Heart left ventricle (tissue), 16 donors: Measurements from ENCODE around the gene GRK5. TPM values are rescaled to one million over a fixed set of nuclear protein-coding genes. Genes with fewer than 3 reads are reported as not detected.

Experiments
- ATAC-seq, 4 donors: fragments of 200-7000 bp; cut with Tn5 transposase; one replicate each; pipeline ENCODE4 v1.9.1; 2020 to 2022; ENCODE audit warnings: moderate library complexity in 4 of 4, mild to moderate bottlenecking in 3 of 4, moderate number of reproducible peaks in 1 of 4
- DNase-seq, 5 donors: peaks; one replicate each; pipeline ENCODE4 v3.0.0-alpha.2; 2020
- H3K27ac ChIP-seq, 12 donors: fragments of 200-600 bp; sonication (generic) in 4 of 12; one replicate each; pipeline versions ENCODE4 v1.5.0 to v1.8.0; 2016 to 2022; ENCODE audit warnings: mild to moderate bottlenecking in 2 of 12
- H3K27me3 ChIP-seq, 9 donors: fragments of 200-600 bp; sonication (generic) in 2 of 9; one replicate each; pipeline versions ENCODE4 v1.5.1 to v1.8.0; 2016 to 2022; ENCODE audit warnings: mild to moderate bottlenecking in 3 of 9
- H3K36me3 ChIP-seq, 9 donors: fragments of 200-600 bp; sonication (generic) in 2 of 9; one replicate each; pipeline versions ENCODE4 v1.5.0 to v1.8.0; 2018 to 2022; ENCODE audit warnings: mild to moderate bottlenecking in 2 of 9
- H3K4me1 ChIP-seq, 12 donors: fragments of 200-600 bp; sonication (generic) in 4 of 12; one replicate each; pipeline versions ENCODE4 v1.5.0 to v1.8.0; 2016 to 2022; ENCODE audit warnings: mild to moderate bottlenecking in 3 of 12
- H3K4me3 ChIP-seq, 12 donors: fragments of 200-600 bp; sonication (generic) in 4 of 12; one replicate each; pipeline versions ENCODE4 v1.5.0 to v1.8.0; 2017 to 2022; ENCODE audit warnings: mild to moderate bottlenecking in 9 of 12, moderate library complexity in 4 of 12
- H3K9me3 ChIP-seq, 12 donors: fragments of 200-600 bp; sonication (generic) in 4 of 12; one replicate each; pipeline versions ENCODE4 v1.5.0 to v1.8.0; 2016 to 2022; ENCODE audit warnings: mild to moderate bottlenecking in 1 of 12
- POLR2A ChIP-seq, 2 donors: fragments of 450-650 bp; IDR thresholded peaks; one replicate each; pipeline ENCODE4 v1.6.1; 2017; ENCODE audit warnings: antibody characterized with exemption in 2 of 2, mild to moderate bottlenecking in 2 of 2, moderate library complexity in 2 of 2
- WGBS, 4 donors: extraction: QIAGEN DNeasy Blood & Tissue Kit in 2 of 4; methylation state at CpG; one replicate each; pipeline versions ENCODE4 v1.1.5 to v1.1.7; 2013 to 2018; 5-methylcytosine and 5-hydroxymethylcytosine counted together
- intact Hi-C, 10 donors: fragments of 100-400 bp; cut with DNase I; formaldehyde crosslinking; loops; one replicate each; pipeline versions ENCODE4 v1.11.1 to v1.14.2; 2022
- polyA plus RNA-seq, 2 donors: library from polyadenylated mRNA; stranded (reverse); fragments of 200-250 nt; gene quantifications; one replicate each; pipeline ENCODE4 v1.2.3, GENCODE V29; 2013
- total RNA-seq, 9 donors: library from RNA; depleted of rRNA in 2 of 9; stranded (reverse); fragments of >200 nt in 2 of 9; fragmentation: NEBNext Ultra II Directional in 3 of 9; extraction: Animal tissue kit (Norgen Biotek cat#: 25700) in 3 of 9; gene quantifications; one replicate each; pipeline versions ENCODE4 v1.1.0 to v1.2.4, GENCODE V29; 2016 to 2023
- TF ChIP-seq, protein P1 (sequence below), 12 donors: fragments of 200-600 bp; sonication (generic) in 4 of 12; IDR thresholded peaks; one replicate each; pipeline versions ENCODE4 v1.5.0 to v1.8.0; 2018 to 2022; ENCODE audit warnings: antibody characterized with exemption in 12 of 12, mild to moderate bottlenecking in 5 of 12
- donor health status: ischemic (EF 13 %, LVEDD 7.1; RV severe dilation, severe dysfunction).
- donor health status: healthy with polysubstance abuse.
- donor health status: DM: no; HTN: yes; CAD: no.
- donor health status: DM: no; HTN: no; CAD: no.
- donor health status: ischemic (EF 25% LVEDD 6.9; RV normal size, moderate dysfunction).
- donor health status: ischemic (EF 25% LVEDD 5.7; RV mildly dilated, moderate dysfunction).
- donor health status: healthy.
- donor health status: DM: yes; HTN: yes; CAD: no.
- donor health status: ischemic (EF 35%, LVEDD 5.7; RV mildly dilated, moderate dysfunction).
- donor health status: nonischemic (EF 11% LVEDD 7.7; RV severe dilation, severe dysfunction).
- donor health status: DM: yes; HTN: yes; CAD: no.
- donor health status: PGD.
- donor health status: ischemic (EF 29% LVEDD 5.4; RV normal size, mild dysfunction).
- donor health status: nonischemic (EF 23%, LVEDD 6.1; RV moderate dilation, normal function).

Gene GRK5
- total and polyA plus RNA-seq, 11 donors: 13.1 to 58.0 (median 30.2) TPM

DNA sequence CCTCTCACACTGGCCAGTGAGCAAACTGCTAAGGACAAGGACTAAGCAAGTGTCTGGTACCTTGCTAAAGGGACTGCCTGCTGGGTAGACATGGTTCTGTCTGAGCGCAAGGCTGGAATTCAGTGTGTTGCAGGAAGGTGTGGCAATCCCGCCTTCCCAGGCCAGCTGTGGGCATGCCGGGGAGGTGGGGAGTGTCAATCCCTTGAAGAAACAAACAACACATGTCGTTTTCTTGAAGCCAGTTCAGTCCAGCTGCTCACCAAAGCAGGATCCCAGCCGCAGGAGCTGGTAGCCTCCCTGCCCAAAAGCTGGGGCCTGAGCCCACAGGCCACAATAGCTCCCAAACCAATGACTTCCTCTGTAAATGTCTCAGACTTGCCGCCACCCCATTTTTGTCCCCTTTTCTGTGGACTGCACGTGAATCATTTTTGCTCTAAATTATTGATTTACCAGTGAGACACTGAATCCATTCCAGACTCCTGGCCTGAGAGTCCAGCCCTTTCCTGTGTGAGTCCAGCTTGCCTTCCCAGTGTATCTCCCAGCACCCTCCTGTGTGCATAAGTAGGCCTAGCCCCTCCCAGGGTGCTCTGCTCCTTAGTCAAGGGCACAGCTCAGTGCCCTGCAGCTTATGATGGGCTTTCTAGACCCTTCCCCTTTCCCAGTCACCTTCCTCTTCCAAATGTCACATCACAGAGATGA lies 168.4 kb downstream of the GRK5 start:
- ATAC-seq: peak in 2 of 4 donors; percentile 3 to 28
- WGBS, 4 donors: 53 to 82% (median 72%) methylated on average over 7 of the region's 7 CpGs
- Histone ChIP-seq H3K27ac (peak overlapping the region in 11 of 12 donors; percentile 7 to 79 (median 57)), H3K27me3 (no peaks in the 10 kb centered on the region), H3K4me3 (no peak overlapping the region), H3K9me3 (no peaks in the 10 kb centered on the region), H3K4me1 (peaks cover 4 to 91% (median 48%) of the 10 kb centered on the region in 12 donors), H3K36me3 (peaks cover 0 to 7% (median 0%) of the 10 kb centered on the region in 9 donors)
- DNase-seq: peak in 3 of 5 donors; percentile 59 to 68 (median 66)
- TF ChIP-seq POLR2A (IDR thresholded peaks at IDR 0.05): no peak
- intact Hi-C loops: loop anchor here in 1 of 10 donors (5.0 kb wide), 1 partner anchor 37 kb away; no protein-coding TSS in a partner anchor

DNA sequence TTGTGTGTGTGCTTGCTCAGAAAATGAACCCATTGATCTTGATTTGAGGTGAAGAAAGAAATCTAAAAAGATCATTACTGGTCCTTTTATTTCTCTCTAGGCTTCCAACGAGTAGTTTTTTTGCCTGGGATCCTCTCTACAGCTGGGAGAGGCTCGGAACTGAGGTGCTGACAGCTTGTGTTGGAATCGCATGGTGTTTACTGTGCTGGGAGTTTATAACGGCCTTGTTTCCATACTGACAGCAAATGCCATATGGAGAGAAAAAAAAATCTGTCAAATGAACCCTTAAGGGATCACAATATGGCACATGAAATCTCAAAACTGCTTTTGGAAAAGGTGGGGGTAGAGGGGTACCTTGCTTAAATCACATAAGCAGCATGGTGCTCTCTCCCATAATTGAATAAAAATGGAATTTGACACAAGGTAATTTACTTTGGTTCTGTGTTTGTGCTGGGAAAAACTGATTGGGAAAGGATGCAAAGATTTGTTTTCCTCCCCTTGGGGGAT lies 170.1 kb downstream of the GRK5 start:
- peaks cover 4 to 79% (median 37%) of the 10 kb centered on the region in 12 donors for H3K4me1 ChIP-seq
- DNase-seq (no peak), ATAC-seq (peak in 1 of 4 donors; percentile 30)
- H3K36me3 ChIP-seq: peaks cover 0 to 22% (median 17%) of the 10 kb centered on the region in 9 donors
- no peaks in the 10 kb centered on the region for H3K27me3 ChIP-seq
- H3K27ac ChIP-seq: peak overlapping the region in 10 of 12 donors; percentile 8 to 75 (median 60)
- WGBS, 4 donors: 26 to 41% (median 40%) methylated on average over 4 of the region's 4 CpGs
- intact Hi-C loops: loop anchor here in 1 of 10 donors (5.0 kb wide), 1 partner anchor 35 kb away; no protein-coding TSS in a partner anchor
- no peak for TF ChIP-seq POLR2A (IDR thresholded peaks at IDR 0.05)
- TF ChIP-seq, protein P1, sequence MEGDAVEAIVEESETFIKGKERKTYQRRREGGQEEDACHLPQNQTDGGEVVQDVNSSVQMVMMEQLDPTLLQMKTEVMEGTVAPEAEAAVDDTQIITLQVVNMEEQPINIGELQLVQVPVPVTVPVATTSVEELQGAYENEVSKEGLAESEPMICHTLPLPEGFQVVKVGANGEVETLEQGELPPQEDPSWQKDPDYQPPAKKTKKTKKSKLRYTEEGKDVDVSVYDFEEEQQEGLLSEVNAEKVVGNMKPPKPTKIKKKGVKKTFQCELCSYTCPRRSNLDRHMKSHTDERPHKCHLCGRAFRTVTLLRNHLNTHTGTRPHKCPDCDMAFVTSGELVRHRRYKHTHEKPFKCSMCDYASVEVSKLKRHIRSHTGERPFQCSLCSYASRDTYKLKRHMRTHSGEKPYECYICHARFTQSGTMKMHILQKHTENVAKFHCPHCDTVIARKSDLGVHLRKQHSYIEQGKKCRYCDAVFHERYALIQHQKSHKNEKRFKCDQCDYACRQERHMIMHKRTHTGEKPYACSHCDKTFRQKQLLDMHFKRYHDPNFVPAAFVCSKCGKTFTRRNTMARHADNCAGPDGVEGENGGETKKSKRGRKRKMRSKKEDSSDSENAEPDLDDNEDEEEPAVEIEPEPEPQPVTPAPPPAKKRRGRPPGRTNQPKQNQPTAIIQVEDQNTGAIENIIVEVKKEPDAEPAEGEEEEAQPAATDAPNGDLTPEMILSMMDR (IDR thresholded peaks at IDR 0.05): no peak
- no peaks in the 10 kb centered on the region for H3K9me3 ChIP-seq
- no peak overlapping the region for H3K4me3 ChIP-seq

DNA sequence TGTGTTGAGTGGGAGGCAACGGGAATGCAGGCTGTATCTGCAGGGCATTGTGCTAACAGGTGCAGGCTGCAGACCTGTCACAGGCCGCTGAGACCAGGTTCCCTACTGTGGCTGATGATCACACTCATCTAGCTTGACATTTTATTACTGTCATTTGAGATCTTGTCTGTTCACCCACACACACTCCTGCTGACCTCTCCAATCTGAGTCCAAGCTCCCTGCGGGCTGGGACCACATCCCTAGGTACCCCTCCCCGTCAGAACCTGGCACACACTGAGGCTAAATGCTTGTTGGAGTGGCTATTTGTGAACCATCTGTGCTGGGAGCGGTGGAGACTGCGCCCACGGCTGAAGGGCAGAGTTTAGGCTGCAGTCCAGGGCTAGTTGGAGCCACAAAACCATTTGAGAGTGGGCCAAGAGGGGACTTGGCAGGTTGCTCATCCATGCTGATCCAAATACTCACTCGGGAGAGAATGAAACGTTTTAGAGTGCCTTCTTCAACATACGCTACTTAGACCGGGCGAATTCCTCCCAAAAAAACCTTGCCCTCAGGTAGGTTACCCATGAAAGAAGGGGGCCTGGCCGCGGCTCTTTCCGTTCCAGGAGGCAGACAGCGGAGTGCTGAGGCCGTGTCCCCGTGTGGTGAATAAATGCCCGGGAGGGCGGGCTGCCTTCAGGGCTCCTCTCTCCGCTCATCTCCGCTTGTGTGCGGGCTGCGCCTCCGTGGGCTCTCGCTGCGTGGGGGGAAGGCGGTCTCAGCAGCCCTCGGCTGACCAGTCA lies 170.8 kb downstream of the GRK5 start:
- peak overlapping the region in 4 of 12 donors; percentile 1 to 24 (median 6) for H3K4me3 ChIP-seq
- peak overlapping the region; percentile 14 to 75 (median 54) for H3K27ac ChIP-seq
- no peaks in the 10 kb centered on the region for H3K9me3 ChIP-seq
- H3K36me3 ChIP-seq: peaks cover 0 to 28% (median 19%) of the 10 kb centered on the region in 9 donors
- H3K4me1 ChIP-seq: peaks cover 4 to 78% (median 40%) of the 10 kb centered on the region in 12 donors
- H3K27me3 ChIP-seq: no peaks in the 10 kb centered on the region
- WGBS, 4 donors: 57 to 68% (median 64%) methylated on average over 26 to 29 of the region's 29 CpGs
- intact Hi-C loops: loop anchor here in 1 of 10 donors (5.0 kb wide), 1 partner anchor 34 kb away; no protein-coding TSS in a partner anchor
- TF ChIP-seq POLR2A (IDR thresholded peaks at IDR 0.05): no peak
- TF ChIP-seq, protein P1 (IDR thresholded peaks at IDR 0.05): no peak
- DNase-seq: peak; percentile 49 to 82 (median 68)
- peak; percentile 63 to 85 (median 78) for ATAC-seq

DNA sequence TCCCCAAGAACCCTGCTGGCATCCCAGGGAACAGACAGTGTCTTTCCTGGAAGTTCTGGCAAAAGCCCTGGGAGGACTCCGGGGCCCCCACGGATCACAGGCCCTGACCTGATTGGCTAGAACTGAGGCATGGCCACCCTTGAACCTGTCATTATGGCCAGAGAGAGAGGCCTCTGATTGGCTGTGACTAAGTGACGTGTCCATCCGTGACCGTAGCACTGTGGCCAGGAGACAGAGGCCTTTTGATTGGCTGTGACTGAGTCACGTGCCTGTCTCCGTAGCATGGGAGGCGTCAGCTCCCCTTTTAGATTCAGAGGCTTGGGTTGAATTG lies 171.3 kb downstream of the GRK5 start:
- Histone ChIP-seq H3K4me1 (peaks cover 4 to 81% (median 43%) of the 10 kb centered on the region in 12 donors), H3K27me3 (no peaks in the 10 kb centered on the region), H3K9me3 (no peaks in the 10 kb centered on the region), H3K27ac (peak overlapping the region; percentile 14 to 75 (median 54)), H3K4me3 (peak overlapping the region in 1 of 12 donors; percentile 24), H3K36me3 (peaks cover 0 to 32% (median 19%) of the 10 kb centered on the region in 9 donors)
- peak in 1 of 5 donors; percentile 37 for DNase-seq
- intact Hi-C loops: loop anchor here in 1 of 10 donors (5.0 kb wide), 1 partner anchor 34 kb away; no protein-coding TSS in a partner anchor
- no peak for TF ChIP-seq POLR2A (IDR thresholded peaks at IDR 0.05)
- TF ChIP-seq, protein P1 (IDR thresholded peaks at IDR 0.05): no peak
- peak; percentile 31 to 59 (median 54) for ATAC-seq
- 76 to 94% (median 83%) methylated on average over 6 to 8 of the region's 8 CpGs for WGBS, 4 donors
